Measurements from ENCODE around the gene XPR1. TPM values are rescaled to one million over a fixed set of nuclear protein-coding genes. Genes with fewer than 3 reads are reported as not detected.
A peak's percentile ranks its signal among the peaks of the same experiment; 100 is the strongest.

Gene XPR1
- total RNA-seq, 1 donor, result 31.8 TPM

GRCh38 chr1:180841415-180841814 lies 209.6 kb downstream of the XPR1 start:
- DNase-seq (ENCODE audit: low read depth), result no peak
- TF ChIP-seq, protein P1, sequence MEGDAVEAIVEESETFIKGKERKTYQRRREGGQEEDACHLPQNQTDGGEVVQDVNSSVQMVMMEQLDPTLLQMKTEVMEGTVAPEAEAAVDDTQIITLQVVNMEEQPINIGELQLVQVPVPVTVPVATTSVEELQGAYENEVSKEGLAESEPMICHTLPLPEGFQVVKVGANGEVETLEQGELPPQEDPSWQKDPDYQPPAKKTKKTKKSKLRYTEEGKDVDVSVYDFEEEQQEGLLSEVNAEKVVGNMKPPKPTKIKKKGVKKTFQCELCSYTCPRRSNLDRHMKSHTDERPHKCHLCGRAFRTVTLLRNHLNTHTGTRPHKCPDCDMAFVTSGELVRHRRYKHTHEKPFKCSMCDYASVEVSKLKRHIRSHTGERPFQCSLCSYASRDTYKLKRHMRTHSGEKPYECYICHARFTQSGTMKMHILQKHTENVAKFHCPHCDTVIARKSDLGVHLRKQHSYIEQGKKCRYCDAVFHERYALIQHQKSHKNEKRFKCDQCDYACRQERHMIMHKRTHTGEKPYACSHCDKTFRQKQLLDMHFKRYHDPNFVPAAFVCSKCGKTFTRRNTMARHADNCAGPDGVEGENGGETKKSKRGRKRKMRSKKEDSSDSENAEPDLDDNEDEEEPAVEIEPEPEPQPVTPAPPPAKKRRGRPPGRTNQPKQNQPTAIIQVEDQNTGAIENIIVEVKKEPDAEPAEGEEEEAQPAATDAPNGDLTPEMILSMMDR (IDR thresholded peaks at IDR 0.05; ENCODE audit: insufficient read depth, low read length), result no peak
- H3K4me3 ChIP-seq (ENCODE audit: low read depth, low read length), result no peak overlapping the region

GRCh38 chr1:180842052-180842451 lies 210.2 kb downstream of the XPR1 start:
- TF ChIP-seq, protein P1 (IDR thresholded peaks at IDR 0.05; ENCODE audit: insufficient read depth, low read length), result no peak
- peak; percentile 68 for DNase-seq (ENCODE audit: low read depth)
- H3K4me3 ChIP-seq (ENCODE audit: low read depth, low read length), result no peak overlapping the region

- TF ChIP-seq, protein P1 (IDR thresholded peaks at IDR 0.05; ENCODE audit: insufficient read depth, low read length), result no peak
- no peak overlapping the region for H3K4me3 ChIP-seq (ENCODE audit: low read depth, low read length)
- no peak for DNase-seq (ENCODE audit: low read depth)
Measured at GRCh38 chr1:180842491-180843275, 210.9 kb downstream of the XPR1 start.

DNA sequence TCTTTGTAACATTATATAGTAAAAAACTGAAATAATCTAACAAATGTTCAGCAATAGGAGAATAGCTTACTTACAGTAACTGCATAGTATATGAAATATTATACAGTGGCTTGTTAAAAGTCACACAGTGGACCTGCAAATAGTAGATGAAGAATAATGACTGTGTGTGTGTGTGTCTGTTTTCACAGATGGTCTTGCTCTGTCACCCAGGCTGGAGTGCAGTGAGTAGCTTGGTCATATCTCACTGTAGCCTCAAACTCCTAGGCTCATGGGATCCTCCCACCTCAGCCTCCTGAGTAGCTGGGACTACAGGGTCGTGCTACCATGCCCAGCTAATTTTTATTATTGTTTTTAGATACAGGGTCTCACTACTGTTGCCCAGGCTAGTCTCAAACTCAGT lies 213.5 kb downstream of the XPR1 start:
- TF ChIP-seq, protein P1 (IDR thresholded peaks at IDR 0.05; ENCODE audit: insufficient read depth, low read length), result no peak
- H3K4me3 ChIP-seq (ENCODE audit: low read depth, low read length), result no peak overlapping the region
- DNase-seq (ENCODE audit: low read depth), result no peak

- TF ChIP-seq, protein P1 (IDR thresholded peaks at IDR 0.05; ENCODE audit: insufficient read depth, low read length), result no peak
- no peak overlapping the region for H3K4me3 ChIP-seq (ENCODE audit: low read depth, low read length)
- no peak for DNase-seq (ENCODE audit: low read depth)
Measured at GRCh38 chr1:180848191-180848590, 216.4 kb downstream of the XPR1 start.

DNA sequence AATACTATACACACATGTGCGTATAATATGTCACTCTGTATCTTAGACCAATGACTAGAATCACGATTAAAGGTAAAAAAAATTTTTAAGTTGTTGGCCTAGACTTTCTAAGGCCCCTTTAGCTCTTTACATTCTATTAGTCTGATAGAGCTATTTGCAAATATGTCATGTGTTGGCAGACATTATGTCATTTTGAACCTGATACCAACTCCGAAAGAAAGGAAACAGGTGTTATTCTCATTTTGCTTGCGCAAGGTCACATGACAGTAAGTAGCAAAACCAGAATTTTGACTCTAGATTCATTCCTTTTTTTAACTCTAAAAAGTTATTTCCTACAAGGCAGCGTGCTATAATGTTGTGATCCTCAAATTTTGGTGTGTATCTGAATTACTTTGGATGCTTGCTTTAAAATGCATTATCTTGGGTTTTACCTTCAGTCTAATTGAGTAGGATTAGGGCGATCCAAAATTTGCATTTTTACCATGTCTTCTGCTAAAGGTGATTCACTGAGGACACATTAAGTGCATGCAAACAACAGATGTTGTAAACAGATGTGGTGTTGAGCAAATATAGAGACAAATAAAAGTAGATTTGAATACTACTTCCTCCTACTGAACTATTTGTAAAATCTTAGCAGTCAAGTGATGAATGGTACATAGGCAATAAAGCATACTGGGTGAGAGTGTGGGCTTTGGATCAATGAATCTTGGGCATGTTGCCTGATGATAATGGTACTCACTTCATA lies 217.4 kb downstream of the XPR1 start:
- DNase-seq (ENCODE audit: low read depth), result no peak
- TF ChIP-seq, protein P1 (IDR thresholded peaks at IDR 0.05; ENCODE audit: insufficient read depth, low read length), result no peak
- no peak overlapping the region for H3K4me3 ChIP-seq (ENCODE audit: low read depth, low read length)

All from fibroblast of the aortic adventitia (primary cell).